Progenitor cell of endocrine pancreas (in vitro differentiated cells): ENCODE measurements around the gene ZNF267. TPM values are rescaled to one million over a fixed set of nuclear protein-coding genes. Genes with fewer than 3 reads are reported as not detected.

Experiments
- DNase-seq: peaks from one replicate; pipeline ENCODE4 v3.0.0; 2021; ENCODE audit warnings: low spot score; ENCODE audit not compliant: unreplicated experiment
- H3K27ac Mint-ChIP-seq: 2 replicates; pipeline ENCODE4 v1.8.0; 2021; ENCODE audit warnings: mild to moderate bottlenecking, moderate library complexity, mixed read lengths
- H3K27me3 Mint-ChIP-seq: 2 replicates; pipeline ENCODE4 v1.8.0; 2021; ENCODE audit warnings: mixed read lengths
- H3K36me3 Mint-ChIP-seq: 2 replicates; pipeline ENCODE4 v1.8.0; 2022; ENCODE audit warnings: mixed read lengths; ENCODE audit not compliant: insufficient read depth
- H3K4me1 Mint-ChIP-seq: 2 replicates; pipeline ENCODE4 v1.8.0; 2021; ENCODE audit warnings: low read depth, mixed read lengths
- H3K4me3 Mint-ChIP-seq: 2 replicates; pipeline ENCODE4 v1.8.0; 2021; ENCODE audit warnings: low read depth, mild to moderate bottlenecking, moderate library complexity, mixed read lengths
- H3K9me3 Mint-ChIP-seq: 2 replicates; pipeline ENCODE4 v1.8.0; 2021; ENCODE audit warnings: low read depth, mixed read lengths
- total RNA-seq: library from RNA; stranded (reverse); gene quantifications from 2 replicates; pipeline ENCODE4 v1.2.1, GENCODE V29; 2021
- TF ChIP-seq, protein P1 (sequence below): fragments of 200-600 bp; sonication (generic); IDR thresholded peaks from one replicate; pipeline ENCODE4 v1.5.0; 2021; ENCODE audit warnings: antibody characterized with exemption, mild to moderate bottlenecking; ENCODE audit not compliant: unreplicated experiment

ZNF267 gene
- total RNA-seq, 1 donor from 2014 or later: 15.3 TPM

DNA sequence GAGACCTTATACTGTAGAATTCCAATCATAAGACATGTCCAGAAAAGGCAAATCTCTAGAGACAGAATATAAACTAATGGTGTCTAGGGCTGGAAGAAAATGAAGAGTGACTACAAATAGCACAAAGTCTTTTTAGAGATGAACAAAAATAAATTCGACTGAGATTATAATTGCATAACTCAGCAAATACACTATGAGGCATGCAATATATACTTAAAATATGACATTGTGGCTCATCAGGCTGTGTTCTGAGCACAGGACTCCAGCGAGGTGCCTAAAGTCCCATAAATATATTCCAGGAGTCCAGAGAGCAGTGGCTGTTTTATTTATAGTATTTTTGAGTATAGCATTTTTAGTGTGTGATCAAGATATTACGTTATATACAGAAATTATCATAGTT is 13.1 kb upstream of the ZNF267 start:
- DNase-seq: no peak
- H3K4me1 Mint-ChIP-seq: no peaks in the 10 kb centered on the region
- peaks cover 44% of the 10 kb centered on the region for H3K27me3 Mint-ChIP-seq
- no peaks in the 10 kb centered on the region for H3K36me3 Mint-ChIP-seq
- TF ChIP-seq, protein P1, sequence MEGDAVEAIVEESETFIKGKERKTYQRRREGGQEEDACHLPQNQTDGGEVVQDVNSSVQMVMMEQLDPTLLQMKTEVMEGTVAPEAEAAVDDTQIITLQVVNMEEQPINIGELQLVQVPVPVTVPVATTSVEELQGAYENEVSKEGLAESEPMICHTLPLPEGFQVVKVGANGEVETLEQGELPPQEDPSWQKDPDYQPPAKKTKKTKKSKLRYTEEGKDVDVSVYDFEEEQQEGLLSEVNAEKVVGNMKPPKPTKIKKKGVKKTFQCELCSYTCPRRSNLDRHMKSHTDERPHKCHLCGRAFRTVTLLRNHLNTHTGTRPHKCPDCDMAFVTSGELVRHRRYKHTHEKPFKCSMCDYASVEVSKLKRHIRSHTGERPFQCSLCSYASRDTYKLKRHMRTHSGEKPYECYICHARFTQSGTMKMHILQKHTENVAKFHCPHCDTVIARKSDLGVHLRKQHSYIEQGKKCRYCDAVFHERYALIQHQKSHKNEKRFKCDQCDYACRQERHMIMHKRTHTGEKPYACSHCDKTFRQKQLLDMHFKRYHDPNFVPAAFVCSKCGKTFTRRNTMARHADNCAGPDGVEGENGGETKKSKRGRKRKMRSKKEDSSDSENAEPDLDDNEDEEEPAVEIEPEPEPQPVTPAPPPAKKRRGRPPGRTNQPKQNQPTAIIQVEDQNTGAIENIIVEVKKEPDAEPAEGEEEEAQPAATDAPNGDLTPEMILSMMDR: no peak
- no peak overlapping the region for H3K4me3 Mint-ChIP-seq
- H3K27ac Mint-ChIP-seq: no peak overlapping the region
- H3K9me3 Mint-ChIP-seq: no peaks in the 10 kb centered on the region

DNA sequence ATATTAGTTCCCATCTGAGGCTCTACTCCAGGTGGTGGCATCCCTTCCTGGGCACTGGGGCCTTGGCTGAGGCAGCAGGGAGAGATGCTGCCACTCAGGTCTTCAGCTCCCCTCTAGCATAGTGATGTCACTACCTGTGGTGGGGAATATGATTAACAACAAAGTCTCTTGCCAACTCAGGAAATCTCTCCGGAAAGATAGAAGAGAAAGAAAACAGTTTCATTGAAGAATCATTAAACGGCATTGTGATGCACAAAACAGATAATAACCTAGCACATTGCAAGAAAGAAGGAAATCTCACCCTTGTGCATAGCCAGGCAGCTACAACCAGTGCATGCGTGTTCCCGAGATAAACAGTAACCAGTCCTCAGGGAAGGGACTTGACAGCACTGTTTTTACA is 12.2 kb upstream of the ZNF267 start:
- Mint-ChIP-seq H3K4me1 (no peaks in the 10 kb centered on the region), H3K36me3 (no peaks in the 10 kb centered on the region), H3K4me3 (no peak overlapping the region), H3K27ac (no peak overlapping the region), H3K9me3 (no peaks in the 10 kb centered on the region), H3K27me3 (peaks cover 50% of the 10 kb centered on the region)
- TF ChIP-seq, protein P1: no peak
- DNase-seq: no peak

DNA sequence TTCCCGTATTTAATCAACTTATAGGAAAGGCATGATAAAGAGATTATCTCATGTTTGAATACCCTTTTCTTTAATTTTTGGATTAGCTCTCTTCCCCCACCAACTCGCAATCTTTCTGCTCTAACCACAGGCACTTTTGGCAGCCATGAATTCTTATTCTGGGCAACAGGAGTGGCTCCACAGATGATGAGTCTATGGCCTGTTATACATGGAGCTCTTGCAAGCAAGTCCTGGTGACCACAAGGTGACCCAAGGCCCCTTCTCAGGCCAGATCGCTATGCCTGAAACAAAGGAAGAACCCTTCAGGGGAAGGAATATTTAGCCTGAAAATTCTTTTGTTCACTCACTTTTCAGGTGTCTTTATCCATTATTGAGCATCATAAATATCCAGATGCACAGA is 10.8 kb upstream of the ZNF267 start:
- Mint-ChIP-seq H3K36me3 (no peaks in the 10 kb centered on the region), H3K9me3 (no peaks in the 10 kb centered on the region), H3K4me3 (no peak overlapping the region), H3K4me1 (no peaks in the 10 kb centered on the region), H3K27ac (no peak overlapping the region), H3K27me3 (peaks cover 61% of the 10 kb centered on the region)
- TF ChIP-seq, protein P1: no peak
- no peak for DNase-seq

DNA sequence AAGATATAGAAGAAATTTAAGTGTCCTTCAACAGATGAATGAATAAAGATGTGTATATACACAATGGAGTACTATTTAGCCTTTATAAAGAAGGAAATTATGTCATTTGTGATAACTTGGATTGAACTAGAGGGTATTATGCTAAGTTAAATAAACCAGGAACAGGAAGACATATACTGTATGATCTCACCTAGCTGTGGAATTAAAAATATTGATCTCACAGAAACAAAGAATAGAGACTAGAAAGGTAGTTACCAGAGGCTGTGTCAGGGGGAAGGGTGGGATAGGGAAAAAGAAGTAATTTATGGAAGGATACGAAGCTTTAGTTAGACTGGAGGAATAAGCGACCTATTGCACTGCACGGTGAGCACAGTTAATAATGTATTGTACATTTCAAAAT is 5.4 kb upstream of the ZNF267 start:
- Mint-ChIP-seq H3K27me3 (peaks cover 66% of the 10 kb centered on the region), H3K36me3 (no peaks in the 10 kb centered on the region), H3K27ac (no peak overlapping the region), H3K4me3 (no peak overlapping the region), H3K4me1 (peaks cover 4% of the 10 kb centered on the region), H3K9me3 (no peaks in the 10 kb centered on the region)
- no peak for DNase-seq
- TF ChIP-seq, protein P1: no peak

DNA sequence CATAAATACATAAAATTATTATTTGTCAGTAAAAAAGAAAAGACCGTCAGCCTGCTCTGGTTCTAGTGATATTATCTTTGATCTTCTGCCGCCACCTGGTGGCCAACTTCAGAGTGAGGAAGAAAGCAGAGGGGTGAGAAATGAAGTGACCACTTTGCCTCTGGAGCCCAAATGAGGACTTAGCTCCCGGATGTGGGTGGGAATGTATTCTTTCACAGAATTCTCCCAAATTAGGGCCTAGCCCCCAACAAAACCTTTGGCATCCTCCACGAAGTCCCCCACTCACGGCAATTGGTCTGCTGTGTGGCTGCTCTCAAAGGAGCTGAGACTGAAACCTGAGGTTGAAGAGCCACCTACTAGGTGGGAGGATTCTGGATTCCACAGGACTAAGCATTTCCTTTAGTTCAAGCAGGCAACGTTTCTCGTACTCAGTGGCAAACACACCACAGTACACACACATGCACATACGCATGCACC is 4.9 kb upstream of the ZNF267 start:
- no peaks in the 10 kb centered on the region for H3K36me3 Mint-ChIP-seq
- no peak overlapping the region for H3K4me3 Mint-ChIP-seq
- H3K27me3 Mint-ChIP-seq: peaks cover 60% of the 10 kb centered on the region
- DNase-seq: peak; percentile 75
- H3K27ac Mint-ChIP-seq: no peak overlapping the region
- H3K9me3 Mint-ChIP-seq: no peaks in the 10 kb centered on the region
- H3K4me1 Mint-ChIP-seq: peaks cover 4% of the 10 kb centered on the region
- TF ChIP-seq, protein P1: peak; percentile 81
